ENCODE results near the gene STIP1. TPM values are rescaled to one million over a fixed set of nuclear protein-coding genes. Genes with fewer than 3 reads are reported as not detected.

STIP1 gene
- total RNA-seq, 1 donor from 2014 or later, result 125 TPM

GRCh38 chr11:64204464-64204989 is 18.6 kb downstream of the STIP1 start:
- peak; percentile 77 for TF ChIP-seq CTCF (IDR thresholded peaks at IDR 0.05)
- no peaks in the 10 kb centered on the region for H3K9me3 ChIP-seq
- DNase-seq (peak; percentile 91), ATAC-seq (peak; percentile 78 to 79)
- H3K27ac ChIP-seq, result no peak overlapping the region
- H3K27me3 ChIP-seq (ENCODE audit: low read depth), result no peaks in the 10 kb centered on the region
- peaks cover 57% of the 10 kb centered on the region for H3K36me3 ChIP-seq
- H3K4me1 ChIP-seq, result peaks cover 50% of the 10 kb centered on the region
- H3K4me3 ChIP-seq, result no peak overlapping the region
- intact Hi-C loops (cut with DNase I), result no loop called here

- no peaks in the 10 kb centered on the region for H3K9me3 ChIP-seq
- no peaks in the 10 kb centered on the region for H3K27me3 ChIP-seq (ENCODE audit: low read depth)
- no peak for TF ChIP-seq CTCF (IDR thresholded peaks at IDR 0.05)
- intact Hi-C loops (cut with DNase I), result no loop called here
- peaks cover 54% of the 10 kb centered on the region for H3K36me3 ChIP-seq
- DNase-seq, result peak; percentile 89
- H3K4me3 ChIP-seq, result peak within 1 kb of the TSS; percentile 64
- ATAC-seq, result peak; percentile 66 to 77
- H3K4me1 ChIP-seq, result peaks cover 50% of the 10 kb centered on the region
- H3K27ac ChIP-seq, result peak within 1 kb of the TSS; percentile 85
These were observed 20.7 kb downstream of the STIP1 start, which contains the start of gene FERMT3 for GRCh38 chr11:64206457-64207255. TSS of gene FERMT3 (plus strand) at chr11:64206721. CDS start at chr11:64207365, 644 bp downstream.

GRCh38 chr11:64207256-64208085 is 21.5 kb downstream of the STIP1 start:
- H3K9me3 ChIP-seq, result no peaks in the 10 kb centered on the region
- DNase-seq (peak; percentile 79), ATAC-seq (peak; percentile 58)
- H3K36me3 ChIP-seq, result peaks cover 54% of the 10 kb centered on the region
- intact Hi-C loops (cut with DNase I), result no loop called here
- peaks cover 50% of the 10 kb centered on the region for H3K4me1 ChIP-seq
- TF ChIP-seq CTCF (IDR thresholded peaks at IDR 0.05), result no peak
- H3K4me3 ChIP-seq, result peak overlapping the region; percentile 64
- H3K27me3 ChIP-seq (ENCODE audit: low read depth), result no peaks in the 10 kb centered on the region
- H3K27ac ChIP-seq, result peak overlapping the region; percentile 85

GRCh38 chr11:64208086-64208795 is 22.3 kb downstream of the STIP1 start:
- Histone ChIP-seq H3K27ac (peak overlapping the region; percentile 85), H3K4me3 (peak overlapping the region; percentile 64), H3K27me3 (ENCODE audit: low read depth) (no peaks in the 10 kb centered on the region), H3K4me1 (peaks cover 50% of the 10 kb centered on the region), H3K9me3 (no peaks in the 10 kb centered on the region), H3K36me3 (peaks cover 51% of the 10 kb centered on the region)
- DNase-seq, result no peak
- intact Hi-C loops (cut with DNase I), result no loop called here
- TF ChIP-seq CTCF (IDR thresholded peaks at IDR 0.05), result no peak
- ATAC-seq, result no peak
